Astrocyte of the cerebellum (primary cell): ENCODE data around the gene STK40.

Experiments
- DNase-seq: peaks from one replicate; pipeline ENCODE4 v3.0.0-alpha.2; 2011; ENCODE audit warnings: low read depth
- H3K4me3 ChIP-seq: 2 replicates; pipeline ENCODE4 v1.5.1; 2011; ENCODE audit warnings: mild to moderate bottlenecking, low read depth, low read length, moderate library complexity
- CTCF ChIP-seq: IDR thresholded peaks from 2 replicates; pipeline ENCODE4 v1.5.1; 2012; ENCODE audit warnings: low read length, low read depth, moderate library complexity, mild to moderate bottlenecking; ENCODE audit errors: missing control alignments
- in situ Hi-C: cut with HindIII; loops from 2 replicates; pipeline ENCODE4 v1.10.0; 2017; ENCODE audit warnings: low sequenced_read_pairs

STK40 gene

GRCh38 chr1:36298640-36299039, 87.1 kb downstream of the STK40 start:
- in situ Hi-C loops = no loop called here
- no peak overlapping the region for H3K4me3 ChIP-seq
- no peak for DNase-seq
- TF ChIP-seq CTCF = no peak

- DNase-seq = no peak
- in situ Hi-C loops = no loop called here
- H3K4me3 ChIP-seq = no peak overlapping the region
- no peak for TF ChIP-seq CTCF
Observed at GRCh38 chr1:36297062-36297461, 88.7 kb downstream of the STK40 start.

- no peak overlapping the region for H3K4me3 ChIP-seq
- no peak for DNase-seq
- in situ Hi-C loops = no loop called here
- TF ChIP-seq CTCF = no peak
Observed at GRCh38 chr1:36295390-36295789, 90.3 kb downstream of the STK40 start.
